GM19397 (cell line): ENCODE results near the gene UAP1L1.
"Not testable (repeated sequence)": the region's sequence is repeated elsewhere in the genome, so short reads cannot be mapped to it uniquely, and the experiment has no call there.

ENCODE experiments used
- ATAC-seq: cut with Tn5 transposase; IDR thresholded peaks from one replicate; pipeline ENCODE4 v1.9.1; 2021; ENCODE audit warnings: mild to moderate bottlenecking, moderate library complexity; ENCODE audit not compliant: unreplicated experiment

The UAP1L1 gene, protein sequence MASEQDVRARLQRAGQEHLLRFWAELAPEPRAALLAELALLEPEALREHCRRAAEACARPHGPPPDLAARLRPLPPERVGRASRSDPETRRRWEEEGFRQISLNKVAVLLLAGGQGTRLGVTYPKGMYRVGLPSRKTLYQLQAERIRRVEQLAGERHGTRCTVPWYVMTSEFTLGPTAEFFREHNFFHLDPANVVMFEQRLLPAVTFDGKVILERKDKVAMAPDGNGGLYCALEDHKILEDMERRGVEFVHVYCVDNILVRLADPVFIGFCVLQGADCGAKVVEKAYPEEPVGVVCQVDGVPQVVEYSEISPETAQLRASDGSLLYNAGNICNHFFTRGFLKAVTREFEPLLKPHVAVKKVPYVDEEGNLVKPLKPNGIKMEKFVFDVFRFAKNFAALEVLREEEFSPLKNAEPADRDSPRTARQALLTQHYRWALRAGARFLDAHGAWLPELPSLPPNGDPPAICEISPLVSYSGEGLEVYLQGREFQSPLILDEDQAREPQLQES

DNA sequence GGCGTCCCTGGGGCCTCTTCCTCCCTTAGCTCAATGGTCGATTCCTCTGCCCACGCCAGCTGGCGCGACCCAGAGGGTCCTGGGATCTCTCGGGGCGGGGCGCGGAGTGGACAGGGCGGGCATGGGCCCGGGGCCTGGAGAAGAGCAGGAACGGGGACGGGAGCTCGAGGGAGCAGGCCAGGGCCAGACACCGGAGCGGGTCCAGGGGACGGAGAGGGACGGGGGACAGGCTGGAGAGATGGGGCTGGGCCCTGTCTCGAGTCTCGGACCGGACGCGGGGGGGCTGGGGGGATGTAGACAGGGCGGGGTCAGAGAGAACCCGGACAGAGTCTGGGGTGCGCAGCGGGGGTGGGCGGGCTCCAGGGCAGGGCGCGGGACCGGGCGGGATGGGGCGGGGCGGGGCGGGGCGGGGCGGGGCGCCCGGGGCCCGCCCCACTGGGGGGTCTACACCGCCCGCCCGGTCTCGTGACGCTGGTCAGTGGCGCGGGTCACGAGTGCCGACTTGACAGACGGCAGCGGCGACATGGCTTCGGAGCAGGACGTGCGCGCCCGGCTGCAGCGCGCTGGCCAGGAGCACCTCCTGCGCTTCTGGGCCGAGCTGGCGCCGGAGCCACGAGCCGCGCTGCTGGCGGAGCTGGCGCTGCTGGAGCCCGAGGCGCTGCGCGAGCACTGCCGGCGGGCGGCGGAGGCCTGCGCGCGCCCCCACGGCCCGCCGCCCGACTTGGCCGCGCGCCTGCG, at the start of gene UAP1L1:
UAP1L1 (plus strand) TSS at position 508 of the 738 bp plus-strand sequence; CDS start at position 524, 16 bp downstream.
- peak; percentile 59 for ATAC-seq

DNA sequence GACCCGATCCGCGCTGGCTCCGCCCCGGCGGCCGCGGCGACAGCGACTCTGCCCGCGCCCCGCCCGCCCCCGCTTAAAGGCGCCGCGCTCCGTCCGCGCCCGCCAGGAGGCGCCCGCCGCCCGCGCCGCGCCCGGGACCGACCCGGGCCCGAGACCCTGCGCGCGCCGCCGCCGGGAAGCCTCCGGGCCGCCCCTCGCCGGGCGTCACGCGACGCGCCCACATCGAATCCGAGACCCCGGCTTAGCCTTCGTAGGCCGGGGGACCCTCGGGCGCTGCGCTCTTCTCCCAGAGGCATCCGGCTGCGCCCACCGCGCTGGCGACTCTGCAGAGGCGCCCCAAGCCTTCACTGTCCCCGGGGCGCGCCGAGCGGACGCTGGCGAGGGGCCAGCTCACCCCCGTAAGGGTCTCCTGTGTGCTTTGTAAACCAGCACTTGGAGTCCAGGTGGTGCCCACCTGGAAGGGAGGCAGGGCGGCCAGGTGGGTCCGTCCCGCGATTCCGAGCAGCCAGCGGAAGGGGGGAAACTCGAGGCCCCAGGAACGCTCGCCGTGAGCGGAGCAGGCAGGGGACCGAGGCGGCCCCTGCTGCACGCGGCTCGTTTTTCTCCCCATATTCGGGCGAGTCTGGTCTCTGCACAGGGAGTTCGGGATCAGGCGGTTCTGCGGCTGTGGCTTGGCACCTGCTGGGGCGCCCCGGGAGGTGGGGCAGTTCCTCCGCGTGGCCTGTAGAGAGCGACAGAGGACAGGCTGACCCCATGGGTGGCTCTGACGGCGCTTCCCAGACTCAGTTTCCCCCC, 48.9 kb upstream of the UAP1L1 start:
- peak; percentile 42 for ATAC-seq

DNA sequence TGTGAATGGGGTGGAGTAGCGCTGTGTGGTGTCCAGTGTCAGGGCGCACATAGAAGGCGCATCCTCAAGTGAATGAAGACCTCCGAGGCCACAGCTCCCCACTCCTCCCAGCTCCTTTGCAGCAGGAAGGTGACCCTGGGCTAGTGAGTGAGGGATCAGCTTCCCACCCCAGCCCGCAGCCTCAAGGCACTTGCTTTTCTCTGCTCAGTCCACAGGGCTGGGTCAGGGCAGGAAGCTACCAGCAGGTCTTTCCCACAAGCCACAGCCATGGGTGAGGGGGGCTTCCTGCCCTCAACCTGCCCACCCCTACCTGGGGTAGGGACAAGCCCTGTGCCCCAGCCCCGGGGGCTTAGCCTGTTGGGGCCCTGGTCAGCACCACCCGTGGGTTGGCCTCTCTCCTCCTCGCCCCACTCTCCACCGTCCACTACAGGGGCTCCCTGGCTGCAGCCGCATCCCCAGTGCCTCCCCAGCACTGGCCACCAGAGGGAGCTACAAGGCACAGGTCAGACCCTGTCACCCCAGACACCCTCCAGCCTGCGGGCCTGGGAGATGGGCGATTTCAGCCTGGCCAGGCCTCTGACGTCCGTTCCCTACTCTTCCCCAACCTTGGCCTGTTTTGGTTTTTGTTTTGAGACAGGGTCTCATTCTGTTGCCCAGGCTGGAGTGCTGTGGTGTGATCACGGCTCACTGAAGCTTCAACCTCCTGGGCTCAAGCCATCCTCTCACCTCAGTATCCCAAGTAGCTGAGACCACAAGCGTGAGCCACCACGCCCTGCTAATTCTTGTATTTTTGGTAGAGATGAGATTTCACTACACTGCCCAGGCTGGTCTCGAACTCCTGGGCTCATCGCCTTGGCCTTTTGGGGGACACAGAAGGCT, 48.0 kb upstream of the UAP1L1 start:
- no peak for ATAC-seq

DNA sequence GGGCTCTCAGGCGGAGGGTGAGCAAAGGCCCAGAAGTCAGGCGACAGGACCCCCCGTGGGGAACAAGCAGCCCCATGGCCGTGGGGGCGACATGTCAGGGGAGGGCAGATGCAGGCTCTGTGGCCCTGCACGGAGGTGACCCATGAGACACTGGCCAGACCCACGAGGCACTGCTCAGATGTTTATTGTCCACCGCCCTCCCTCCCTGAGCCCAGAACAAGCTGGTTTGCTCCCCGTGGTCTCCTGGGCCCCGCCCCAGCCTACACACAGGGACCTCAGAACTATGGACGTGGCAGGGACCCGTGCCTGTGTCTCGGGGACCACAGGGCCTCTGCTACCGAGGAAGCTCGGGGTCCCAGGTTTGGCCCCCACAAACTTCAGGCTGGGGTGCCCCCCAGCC, 47.3 kb upstream of the UAP1L1 start:
- ATAC-seq: no peak

DNA sequence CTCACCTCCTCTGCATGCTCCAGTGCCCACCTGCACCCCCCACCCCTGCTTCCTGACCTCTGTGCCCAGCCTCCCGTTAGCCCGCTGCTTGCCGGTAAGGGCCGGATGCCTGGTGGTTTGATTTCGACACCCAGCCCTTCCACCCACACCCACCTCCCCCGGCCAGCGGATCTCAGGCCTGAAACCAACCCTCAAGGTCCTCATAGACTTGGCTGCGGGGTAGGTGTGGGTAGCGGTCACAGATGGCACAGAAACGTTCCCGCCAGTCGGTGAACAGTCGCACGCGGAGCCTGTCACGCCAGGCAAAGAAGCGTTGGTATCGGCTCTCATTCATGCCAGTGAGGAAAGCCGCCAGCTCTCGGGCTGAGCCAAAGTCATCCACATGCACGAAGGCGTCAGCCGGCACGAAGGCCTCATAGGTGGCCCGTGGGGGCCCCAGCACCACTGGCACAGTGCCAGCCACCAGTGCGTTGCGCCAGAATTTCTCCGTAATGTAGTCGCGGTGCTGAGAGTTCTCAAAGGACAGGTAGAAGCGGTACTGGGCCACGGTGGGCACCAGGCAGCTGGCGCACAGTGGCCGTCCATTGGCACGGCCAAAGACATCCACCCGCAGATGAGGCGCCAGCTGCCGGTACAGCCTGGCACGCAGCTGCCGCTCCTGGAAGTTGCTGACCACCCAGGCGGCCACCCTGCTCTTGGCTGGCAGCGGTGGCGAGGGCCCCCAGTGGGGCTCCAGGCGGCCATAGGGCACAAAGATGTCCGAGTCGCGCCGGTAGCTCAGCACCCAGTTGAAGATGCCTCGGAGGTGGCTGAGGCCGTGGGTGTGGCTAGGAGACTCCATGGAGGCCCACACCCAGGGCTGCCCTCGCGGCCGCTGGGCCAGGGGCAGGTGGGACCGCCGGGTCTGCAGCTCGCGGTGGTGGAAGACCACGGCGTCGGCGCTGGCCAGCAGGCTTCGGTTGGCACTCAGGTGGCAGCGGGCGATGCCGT, 46.5 kb upstream of the UAP1L1 start:
- ATAC-seq: no peak

DNA sequence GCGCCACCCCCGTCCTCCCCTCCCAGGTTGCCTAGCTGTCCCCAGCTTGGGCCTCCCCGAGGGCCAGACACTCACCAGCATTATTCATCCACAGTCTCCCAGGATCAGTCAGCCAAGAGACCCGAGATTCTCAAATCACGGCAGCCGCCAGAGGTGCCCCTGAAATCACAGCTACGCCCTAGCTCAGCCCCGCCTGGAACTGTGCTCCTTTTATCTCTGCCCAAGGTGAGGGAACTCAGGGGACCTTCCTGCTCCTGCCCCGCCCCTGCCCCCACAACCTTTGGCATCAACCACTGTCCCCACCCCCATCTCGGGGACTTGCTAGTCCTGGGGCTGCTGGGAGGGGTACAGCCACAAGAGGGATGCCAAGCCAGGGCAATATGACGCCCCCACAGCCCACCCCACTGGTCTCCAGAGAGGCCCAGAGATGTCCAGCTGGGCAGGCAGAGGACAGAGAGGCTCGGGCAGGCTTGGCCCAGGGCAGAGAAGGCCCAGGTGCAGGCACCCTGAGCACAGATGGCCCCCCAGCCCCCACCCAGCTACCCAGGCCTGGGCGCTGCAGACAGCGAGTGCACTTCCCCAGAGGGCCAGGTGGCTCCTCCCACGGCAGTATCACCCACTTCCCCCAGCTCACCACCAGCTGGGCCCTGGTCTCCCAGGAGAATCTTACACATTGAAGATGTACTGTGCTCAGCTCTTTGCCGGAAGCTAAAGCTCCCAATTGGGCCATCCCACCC, 45.2 kb upstream of the UAP1L1 start, which contains the start of gene FUT7:
FUT7 (minus strand) TSS at position 185 of the 737 bp plus-strand sequence; CDS start at position 88, 97 bp downstream.
- no peak for ATAC-seq

DNA sequence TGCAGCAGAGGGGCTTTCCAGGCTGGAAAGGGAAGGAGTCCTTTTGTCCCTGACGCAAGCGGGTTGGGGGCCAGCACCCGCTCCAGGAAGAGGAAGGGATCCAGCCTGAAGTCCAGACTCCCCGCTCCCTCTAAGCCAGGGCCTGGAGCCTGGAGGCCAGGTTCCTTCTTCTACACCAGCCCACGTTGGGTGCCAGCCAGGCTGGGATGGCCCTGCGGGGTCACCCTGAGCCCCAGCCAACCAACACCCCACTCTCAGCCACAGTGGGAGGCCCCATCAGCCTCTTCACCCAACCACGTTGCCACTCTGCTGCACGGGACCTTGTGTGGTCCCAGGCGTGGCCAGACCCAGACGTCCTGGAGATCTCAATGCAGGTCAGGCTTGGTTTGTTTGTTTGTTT, 44.5 kb upstream of the UAP1L1 start:
- no peak for ATAC-seq

DNA sequence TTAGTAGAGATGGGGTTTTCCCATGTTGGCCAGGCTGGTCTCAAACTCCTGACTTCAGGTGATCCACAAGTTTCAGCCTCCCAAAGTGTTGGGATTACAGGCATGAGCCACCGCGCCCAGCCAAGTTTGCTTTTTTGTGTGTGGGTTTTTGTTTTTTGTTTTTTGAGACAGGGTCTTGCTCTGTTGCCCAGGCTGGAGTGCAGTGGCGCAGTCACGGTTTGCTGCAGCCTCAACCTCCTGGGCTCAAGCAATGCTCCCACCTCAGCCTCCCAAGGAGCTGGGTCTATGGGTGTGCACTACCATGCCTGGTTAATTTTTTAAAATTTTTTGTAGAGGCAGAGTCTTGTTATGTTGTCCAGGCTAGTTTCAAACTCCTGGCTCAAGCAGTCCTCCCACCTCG, 43.8 kb upstream of the UAP1L1 start:
- ATAC-seq: not testable (repeated sequence)

DNA sequence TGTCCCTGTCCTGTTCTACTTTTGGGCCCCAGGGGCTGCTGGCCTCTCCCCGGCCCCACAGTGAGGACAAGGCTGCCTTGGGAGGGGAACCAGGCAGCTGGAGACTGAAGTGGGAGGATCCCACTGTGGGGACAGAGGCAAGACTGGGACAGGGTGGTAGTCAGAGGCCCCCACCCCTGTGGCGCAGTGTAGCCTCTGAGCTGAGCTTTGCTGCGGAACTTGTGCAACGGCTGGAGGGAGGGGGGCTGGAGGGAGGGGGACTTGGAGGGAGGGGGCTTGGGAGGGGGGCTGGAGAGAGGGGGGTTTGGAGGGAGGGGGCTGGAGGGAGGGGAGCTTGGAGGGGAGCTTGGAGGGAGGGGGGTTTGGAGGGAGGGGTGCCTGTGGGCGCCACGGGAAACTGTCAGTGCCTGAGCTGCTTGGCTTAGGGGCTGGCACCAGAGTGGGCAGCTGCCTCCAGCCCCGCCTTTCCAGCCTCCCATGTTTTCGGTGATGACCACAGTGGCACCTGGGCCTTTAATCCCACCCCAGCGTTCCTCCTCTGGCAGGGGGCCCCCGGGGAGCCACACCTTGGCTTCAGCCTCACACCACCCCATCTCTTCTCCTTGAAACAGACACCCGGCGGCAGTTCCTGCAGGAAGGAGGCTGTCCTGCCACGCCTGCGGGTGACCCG, 43.1 kb upstream of the UAP1L1 start:
- ATAC-seq: no peak

DNA sequence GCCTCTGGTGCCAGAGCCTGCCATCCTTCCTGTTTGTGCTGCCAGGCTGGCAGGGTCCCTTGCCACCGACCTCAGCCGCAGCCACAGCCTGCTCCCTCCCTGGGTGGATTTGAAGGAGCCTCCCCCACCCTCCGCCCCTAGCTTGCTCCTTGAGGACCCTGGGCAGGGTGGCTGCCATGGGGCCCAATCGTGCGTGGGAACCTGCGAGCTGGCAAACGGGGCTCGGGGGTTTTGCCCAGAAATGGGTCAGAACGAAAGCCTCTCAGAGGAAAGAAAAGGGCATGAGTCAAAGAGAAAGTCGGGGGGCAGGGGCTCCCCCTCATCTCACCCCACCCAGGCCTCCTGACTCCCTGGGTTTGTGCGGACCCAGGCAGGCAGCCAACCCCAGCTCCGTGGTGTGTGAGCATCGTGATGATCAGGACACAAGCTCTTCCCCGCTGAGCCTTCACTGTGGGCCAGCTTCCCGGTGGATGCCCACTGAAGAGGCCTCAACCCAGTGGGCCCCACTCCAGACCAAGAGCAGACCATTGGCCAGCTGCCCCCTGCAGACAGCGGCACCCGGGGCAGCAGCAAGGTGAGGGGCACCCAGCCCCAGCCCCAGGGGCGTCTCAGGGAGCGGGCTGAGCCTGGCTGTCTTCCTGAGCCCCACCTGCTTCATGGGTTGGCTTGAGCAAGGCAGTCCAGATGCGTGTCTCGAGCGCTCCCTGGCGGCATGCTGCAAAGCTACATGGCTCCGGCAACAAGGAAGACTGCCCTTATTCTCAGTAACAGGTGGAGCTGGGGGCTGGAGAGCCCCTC, 42.4 kb upstream of the UAP1L1 start:
- peak; percentile 48 for ATAC-seq

DNA sequence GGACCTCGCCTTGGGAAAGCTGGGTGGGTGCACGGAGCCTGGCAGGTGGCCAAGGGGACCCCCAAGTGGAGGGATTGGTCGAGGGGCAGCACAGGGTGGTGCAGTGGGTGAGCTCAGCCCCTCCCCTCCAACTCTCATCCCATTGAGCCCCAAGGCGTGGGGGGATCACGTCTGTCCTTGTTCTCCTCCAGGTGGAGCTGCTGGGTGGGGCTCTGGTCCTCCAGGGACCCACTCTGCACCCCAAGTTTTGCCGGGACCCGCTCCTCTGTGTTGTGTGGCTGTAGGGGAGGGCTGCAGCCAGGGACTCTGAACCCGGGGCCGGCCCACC, 41.8 kb upstream of the UAP1L1 start:
- ATAC-seq: no peak

DNA sequence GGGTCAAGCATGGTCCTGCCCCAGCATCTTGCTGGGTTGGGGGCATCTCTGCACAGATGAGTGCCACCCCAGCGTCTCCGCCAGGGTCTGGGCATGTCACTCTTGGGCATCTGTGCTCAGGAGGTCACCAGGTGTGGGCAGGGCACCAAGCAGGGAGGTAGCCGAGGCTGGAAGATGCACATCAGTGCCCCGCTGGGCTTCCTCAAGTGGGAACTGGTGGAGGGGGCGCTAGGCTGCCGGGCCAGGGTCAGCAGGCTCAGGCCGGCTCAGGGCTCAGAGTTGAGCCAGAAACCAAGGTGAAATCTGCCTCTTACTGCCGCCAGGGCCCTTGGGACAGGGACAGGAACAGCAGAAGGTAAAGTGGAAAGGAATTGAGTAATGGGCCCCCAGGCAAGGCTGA, 41.4 kb upstream of the UAP1L1 start:
- no peak for ATAC-seq

DNA sequence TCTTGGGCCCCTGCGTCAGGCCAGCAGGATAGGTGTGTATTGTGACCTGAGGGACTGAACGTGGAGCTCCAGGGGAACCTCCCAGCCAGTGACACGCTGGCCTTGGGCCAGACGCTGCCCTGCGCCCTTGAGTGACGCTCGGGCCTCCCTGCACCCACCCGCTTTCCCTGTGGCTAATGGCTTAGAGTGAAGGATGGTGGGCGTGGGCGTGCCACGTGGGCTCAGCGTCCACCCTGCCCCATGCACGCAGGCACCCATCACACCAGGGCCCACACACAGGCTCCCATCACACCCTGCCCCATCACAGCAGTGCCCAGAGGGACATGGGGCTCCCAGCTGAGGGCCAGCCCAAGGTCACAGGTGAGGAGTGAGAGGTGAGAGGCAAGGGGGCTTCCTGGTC, 40.3 kb upstream of the UAP1L1 start:
- ATAC-seq: no peak

DNA sequence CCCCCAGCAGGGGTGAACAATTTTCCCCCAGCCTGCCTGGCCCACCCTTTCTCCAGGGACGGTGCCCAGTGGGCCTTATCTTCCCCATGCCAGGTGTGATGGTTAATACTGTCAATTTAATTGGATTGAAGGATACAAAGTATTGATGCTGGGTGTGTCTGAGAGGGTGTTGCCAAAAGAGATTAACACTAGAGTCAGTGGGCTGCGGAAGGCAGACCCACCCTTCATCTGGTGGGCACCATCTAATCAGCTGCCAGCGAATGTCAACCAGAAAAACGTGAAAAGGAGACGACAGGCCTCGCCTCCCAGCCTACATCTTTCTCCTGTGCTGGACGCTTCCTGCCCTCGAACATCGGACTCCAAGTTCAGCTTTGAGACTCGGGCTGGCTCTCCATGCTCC, 39.8 kb upstream of the UAP1L1 start:
- no peak for ATAC-seq

DNA sequence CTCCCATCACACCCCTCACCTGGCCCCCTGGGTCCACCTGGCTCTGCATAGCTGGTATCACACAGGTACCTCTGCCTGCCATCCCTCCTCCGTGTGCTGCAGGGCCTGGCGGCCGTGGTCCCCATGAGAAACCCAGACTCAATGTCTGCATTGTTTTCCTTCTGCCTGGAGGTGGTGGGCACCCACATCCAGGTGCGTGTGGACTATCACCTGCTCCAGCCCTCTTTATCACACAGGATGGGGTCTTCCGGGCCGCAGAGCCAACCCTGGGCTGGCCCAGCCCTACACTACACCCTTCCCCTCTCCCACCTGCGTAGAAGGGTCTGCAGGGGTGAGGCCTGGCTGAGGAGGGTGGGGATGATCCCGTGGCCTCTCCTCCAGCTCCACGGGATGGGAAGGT, 38.4 kb upstream of the UAP1L1 start:
- ATAC-seq: no peak

DNA sequence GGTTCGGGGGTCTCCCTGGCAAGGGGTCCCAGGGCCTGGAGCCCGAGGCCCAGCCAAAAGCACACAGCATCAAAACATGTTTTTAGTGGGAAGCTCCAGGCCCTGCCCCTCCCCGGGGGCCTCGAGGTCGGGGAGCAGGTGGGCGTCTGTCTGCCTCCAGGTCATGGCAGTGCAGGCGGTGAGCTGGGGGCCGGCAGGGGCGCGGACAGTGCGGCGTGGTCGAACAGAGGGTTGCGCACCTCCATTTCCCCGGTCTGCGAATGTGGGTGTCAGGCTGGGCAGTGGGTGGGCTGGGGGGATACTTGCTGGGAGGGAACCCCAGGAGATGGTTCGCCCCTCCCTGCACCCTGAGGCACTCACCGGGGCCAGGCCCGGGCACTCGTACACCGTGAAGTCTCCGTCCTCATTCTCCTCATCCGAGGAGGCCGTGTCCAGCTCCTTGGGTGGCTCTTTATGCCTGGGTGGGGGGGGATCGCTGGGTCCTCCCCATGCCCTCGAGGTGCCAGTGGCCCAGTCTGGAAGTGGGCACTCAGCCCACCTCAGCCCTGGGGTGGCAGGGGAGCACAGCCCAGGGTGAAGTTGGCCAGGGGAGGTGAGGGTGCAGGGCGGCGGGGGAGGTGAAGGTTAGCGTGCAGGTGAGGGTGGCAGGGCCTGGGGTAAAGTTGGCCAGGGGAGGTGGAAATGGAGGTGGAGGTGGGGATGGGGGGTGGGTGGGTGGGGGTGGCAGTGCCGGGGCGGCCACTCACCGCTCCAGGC, 37.5 kb upstream of the UAP1L1 start:
- ATAC-seq: no peak
